ENCODE results near the gene TCIRG1. TPM values are rescaled to one million over a fixed set of nuclear protein-coding genes. Genes with fewer than 3 reads are reported as not detected.

The TCIRG1 gene
- total and polyA plus RNA-seq, 2 of the 13 experiments (the other 11 are each of a cell fraction or from before 2014, with no cell fraction given) = 48.0 to 69.6 TPM

- no peak for TF ChIP-seq REPIN1 (CRISPR knock-in tag; IDR thresholded peaks at IDR 0.05; ENCODE audit: borderline replicate concordance, low read depth)
- peak; percentile 92 for TF ChIP-seq ZSCAN22 (CRISPR knock-in tag; IDR thresholded peaks at IDR 0.05)
- no peak for TF ChIP-seq ZNF577 (CRISPR knock-in tag; IDR thresholded peaks at IDR 0.05; ENCODE audit: borderline replicate concordance, low read depth)
- no peak for TF ChIP-seq SNAPC2 (CRISPR knock-in tag; IDR thresholded peaks at IDR 0.05)
- TF ChIP-seq JDP2 (CRISPR knock-in tag; IDR thresholded peaks at IDR 0.05; ENCODE audit: borderline replicate concordance) = no peak
- 0 out of 2 replicates have a peak, but pooled peaks have one; percentile 50 for TF ChIP-seq ZNF335 (CRISPR knock-in tag; IDR thresholded peaks at IDR 0.05)
- no peak for TF ChIP-seq EP300 (IDR thresholded peaks at IDR 0.05; ENCODE audit: low read depth in 2 of 2, low read length in 2 of 2)
- peak; percentile 41; the same call in 1 of the 2 replicates for TF ChIP-seq EP300 (CRISPR knock-in tag; IDR thresholded peaks at IDR 0.05; ENCODE audit: borderline replicate concordance)
- TF ChIP-seq NFKB2 (CRISPR knock-in tag; IDR thresholded peaks at IDR 0.05; ENCODE audit: borderline replicate concordance) = peak; percentile 45; the same call in 1 of the 2 replicates
- TF ChIP-seq ZNF775 (CRISPR knock-in tag; IDR thresholded peaks at IDR 0.05; ENCODE audit: borderline replicate concordance) = no peak
- peak; percentile 82 for TF ChIP-seq ZNF605 (CRISPR knock-in tag; IDR thresholded peaks at IDR 0.05)
- no peak for TF ChIP-seq GFI1 (CRISPR knock-in tag; IDR thresholded peaks at IDR 0.05; ENCODE audit: borderline replicate concordance)
- peak; percentile 57; the same call in 1 of the 2 replicates for TF ChIP-seq ZMAT3 (CRISPR knock-in tag; conservative IDR thresholded peaks at IDR 0.05)
- no peak for TF ChIP-seq MBNL3 (CRISPR knock-in tag; conservative IDR thresholded peaks at IDR 0.05)
- TF ChIP-seq ZNF432 (CRISPR knock-in tag; IDR thresholded peaks at IDR 0.05; ENCODE audit: borderline replicate concordance) = no peak
- TF ChIP-seq, protein P1, sequence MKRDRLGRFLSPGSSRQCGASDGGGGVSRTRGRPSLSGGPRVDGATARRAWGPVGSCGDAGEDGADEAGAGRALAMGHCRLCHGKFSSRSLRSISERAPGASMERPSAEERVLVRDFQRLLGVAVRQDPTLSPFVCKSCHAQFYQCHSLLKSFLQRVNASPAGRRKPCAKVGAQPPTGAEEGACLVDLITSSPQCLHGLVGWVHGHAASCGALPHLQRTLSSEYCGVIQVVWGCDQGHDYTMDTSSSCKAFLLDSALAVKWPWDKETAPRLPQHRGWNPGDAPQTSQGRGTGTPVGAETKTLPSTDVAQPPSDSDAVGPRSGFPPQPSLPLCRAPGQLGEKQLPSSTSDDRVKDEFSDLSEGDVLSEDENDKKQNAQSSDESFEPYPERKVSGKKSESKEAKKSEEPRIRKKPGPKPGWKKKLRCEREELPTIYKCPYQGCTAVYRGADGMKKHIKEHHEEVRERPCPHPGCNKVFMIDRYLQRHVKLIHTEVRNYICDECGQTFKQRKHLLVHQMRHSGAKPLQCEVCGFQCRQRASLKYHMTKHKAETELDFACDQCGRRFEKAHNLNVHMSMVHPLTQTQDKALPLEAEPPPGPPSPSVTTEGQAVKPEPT (CRISPR knock-in tag; IDR thresholded peaks at IDR 0.05; ENCODE audit: low read depth) = no peak
- TF ChIP-seq NR2F6 (IDR thresholded peaks at IDR 0.05) = no peak
- TF ChIP-seq NR2F6 (CRISPR knock-in tag; IDR thresholded peaks at IDR 0.05) = no peak
- TF ChIP-seq, protein P2, sequence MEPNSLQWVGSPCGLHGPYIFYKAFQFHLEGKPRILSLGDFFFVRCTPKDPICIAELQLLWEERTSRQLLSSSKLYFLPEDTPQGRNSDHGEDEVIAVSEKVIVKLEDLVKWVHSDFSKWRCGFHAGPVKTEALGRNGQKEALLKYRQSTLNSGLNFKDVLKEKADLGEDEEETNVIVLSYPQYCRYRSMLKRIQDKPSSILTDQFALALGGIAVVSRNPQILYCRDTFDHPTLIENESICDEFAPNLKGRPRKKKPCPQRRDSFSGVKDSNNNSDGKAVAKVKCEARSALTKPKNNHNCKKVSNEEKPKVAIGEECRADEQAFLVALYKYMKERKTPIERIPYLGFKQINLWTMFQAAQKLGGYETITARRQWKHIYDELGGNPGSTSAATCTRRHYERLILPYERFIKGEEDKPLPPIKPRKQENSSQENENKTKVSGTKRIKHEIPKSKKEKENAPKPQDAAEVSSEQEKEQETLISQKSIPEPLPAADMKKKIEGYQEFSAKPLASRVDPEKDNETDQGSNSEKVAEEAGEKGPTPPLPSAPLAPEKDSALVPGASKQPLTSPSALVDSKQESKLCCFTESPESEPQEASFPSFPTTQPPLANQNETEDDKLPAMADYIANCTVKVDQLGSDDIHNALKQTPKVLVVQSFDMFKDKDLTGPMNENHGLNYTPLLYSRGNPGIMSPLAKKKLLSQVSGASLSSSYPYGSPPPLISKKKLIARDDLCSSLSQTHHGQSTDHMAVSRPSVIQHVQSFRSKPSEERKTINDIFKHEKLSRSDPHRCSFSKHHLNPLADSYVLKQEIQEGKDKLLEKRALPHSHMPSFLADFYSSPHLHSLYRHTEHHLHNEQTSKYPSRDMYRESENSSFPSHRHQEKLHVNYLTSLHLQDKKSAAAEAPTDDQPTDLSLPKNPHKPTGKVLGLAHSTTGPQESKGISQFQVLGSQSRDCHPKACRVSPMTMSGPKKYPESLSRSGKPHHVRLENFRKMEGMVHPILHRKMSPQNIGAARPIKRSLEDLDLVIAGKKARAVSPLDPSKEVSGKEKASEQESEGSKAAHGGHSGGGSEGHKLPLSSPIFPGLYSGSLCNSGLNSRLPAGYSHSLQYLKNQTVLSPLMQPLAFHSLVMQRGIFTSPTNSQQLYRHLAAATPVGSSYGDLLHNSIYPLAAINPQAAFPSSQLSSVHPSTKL (CRISPR knock-in tag; IDR thresholded peaks at IDR 0.05) = no peak; the same call in 1 of the 2 replicates
- TF ChIP-seq, protein P3, sequence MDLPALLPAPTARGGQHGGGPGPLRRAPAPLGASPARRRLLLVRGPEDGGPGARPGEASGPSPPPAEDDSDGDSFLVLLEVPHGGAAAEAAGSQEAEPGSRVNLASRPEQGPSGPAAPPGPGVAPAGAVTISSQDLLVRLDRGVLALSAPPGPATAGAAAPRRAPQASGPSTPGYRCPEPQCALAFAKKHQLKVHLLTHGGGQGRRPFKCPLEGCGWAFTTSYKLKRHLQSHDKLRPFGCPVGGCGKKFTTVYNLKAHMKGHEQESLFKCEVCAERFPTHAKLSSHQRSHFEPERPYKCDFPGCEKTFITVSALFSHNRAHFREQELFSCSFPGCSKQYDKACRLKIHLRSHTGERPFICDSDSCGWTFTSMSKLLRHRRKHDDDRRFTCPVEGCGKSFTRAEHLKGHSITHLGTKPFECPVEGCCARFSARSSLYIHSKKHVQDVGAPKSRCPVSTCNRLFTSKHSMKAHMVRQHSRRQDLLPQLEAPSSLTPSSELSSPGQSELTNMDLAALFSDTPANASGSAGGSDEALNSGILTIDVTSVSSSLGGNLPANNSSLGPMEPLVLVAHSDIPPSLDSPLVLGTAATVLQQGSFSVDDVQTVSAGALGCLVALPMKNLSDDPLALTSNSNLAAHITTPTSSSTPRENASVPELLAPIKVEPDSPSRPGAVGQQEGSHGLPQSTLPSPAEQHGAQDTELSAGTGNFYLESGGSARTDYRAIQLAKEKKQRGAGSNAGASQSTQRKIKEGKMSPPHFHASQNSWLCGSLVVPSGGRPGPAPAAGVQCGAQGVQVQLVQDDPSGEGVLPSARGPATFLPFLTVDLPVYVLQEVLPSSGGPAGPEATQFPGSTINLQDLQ (CRISPR knock-in tag; IDR thresholded peaks at IDR 0.05) = no peak
- no peak for TF ChIP-seq ZNF10 (CRISPR knock-in tag; IDR thresholded peaks at IDR 0.05; ENCODE audit: borderline replicate concordance, low read depth)
- TF ChIP-seq ZNF230 (CRISPR knock-in tag; IDR thresholded peaks at IDR 0.05) = 0 out of 2 replicates have a peak, but pooled peaks have one; percentile 82
These were observed 8.3 kb upstream of the TCIRG1 start, which contains the start of gene NDUFS8 (continued) for GRCh38 chr11:68030318-68031143.

Measured in HepG2 (cell line).